HG02852 (cell line): Measurements from ENCODE around the gene PDAP1.
"Not testable (repeated sequence)": the region's sequence is repeated elsewhere in the genome, so short reads cannot be mapped to it uniquely, and the experiment has no call there.

ENCODE experiments used
- ATAC-seq: cut with Tn5 transposase; IDR thresholded peaks from one replicate; pipeline ENCODE4 v1.9.1; 2021; ENCODE audit warnings: mild to moderate bottlenecking, moderate library complexity; ENCODE audit not compliant: unreplicated experiment

Gene PDAP1

DNA sequence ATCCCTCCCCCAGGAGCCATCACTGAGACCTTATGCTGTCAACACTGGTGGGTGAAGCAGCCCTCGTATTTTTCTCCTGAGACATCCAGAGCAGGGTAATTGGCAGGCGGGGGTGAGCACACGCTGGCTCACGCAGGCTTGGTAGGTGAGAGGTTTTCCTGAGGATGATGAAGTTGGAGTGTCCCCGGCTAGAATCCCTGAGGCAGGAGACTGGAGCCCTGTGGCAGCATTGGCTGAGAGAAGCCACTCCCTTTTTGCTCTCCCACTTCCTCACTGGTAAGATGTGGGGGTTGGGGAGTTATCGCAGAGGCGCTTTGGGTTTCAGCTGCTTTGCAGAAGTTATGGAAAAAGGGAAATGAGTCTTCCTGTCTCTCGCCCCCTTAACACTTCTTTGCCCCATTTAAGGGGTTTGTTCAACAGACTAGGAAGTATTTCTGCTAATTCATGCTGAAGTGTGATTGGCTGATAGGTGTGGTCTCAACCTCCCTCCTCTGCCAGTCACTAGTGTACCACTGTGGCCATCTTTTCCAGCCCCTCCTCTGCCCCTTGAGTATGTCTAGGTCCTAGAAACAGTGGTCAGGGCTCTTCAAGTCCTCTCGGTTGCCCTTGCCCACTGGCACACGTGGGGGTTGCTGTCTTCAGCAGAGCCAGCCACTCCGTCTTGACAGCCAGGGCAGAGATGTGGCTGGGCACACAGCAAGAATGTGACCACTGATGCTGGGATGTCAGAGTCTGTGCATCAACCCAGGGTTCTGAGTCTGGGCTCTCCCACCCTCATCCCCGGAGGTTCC lies 28.2 kb downstream of the PDAP1 start:
- peak; percentile 31 for ATAC-seq

DNA sequence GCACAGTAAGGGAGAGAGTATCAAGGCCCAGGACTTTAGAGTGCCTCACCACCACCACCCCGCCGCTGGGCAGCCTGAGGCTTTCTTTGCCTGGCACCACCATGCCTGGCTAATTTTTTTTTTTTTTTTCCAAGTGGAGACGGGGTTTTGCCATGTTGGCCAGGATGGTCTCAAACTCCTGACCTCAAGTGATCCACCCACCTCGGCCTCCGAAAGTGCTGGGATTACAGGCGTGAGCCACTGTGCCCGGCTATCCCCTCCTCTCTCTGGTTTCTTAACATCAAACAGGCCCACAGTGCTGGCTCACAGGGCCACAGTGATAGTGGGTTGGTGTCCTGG lies 28.7 kb downstream of the PDAP1 start:
- not testable (repeated sequence) for ATAC-seq

DNA sequence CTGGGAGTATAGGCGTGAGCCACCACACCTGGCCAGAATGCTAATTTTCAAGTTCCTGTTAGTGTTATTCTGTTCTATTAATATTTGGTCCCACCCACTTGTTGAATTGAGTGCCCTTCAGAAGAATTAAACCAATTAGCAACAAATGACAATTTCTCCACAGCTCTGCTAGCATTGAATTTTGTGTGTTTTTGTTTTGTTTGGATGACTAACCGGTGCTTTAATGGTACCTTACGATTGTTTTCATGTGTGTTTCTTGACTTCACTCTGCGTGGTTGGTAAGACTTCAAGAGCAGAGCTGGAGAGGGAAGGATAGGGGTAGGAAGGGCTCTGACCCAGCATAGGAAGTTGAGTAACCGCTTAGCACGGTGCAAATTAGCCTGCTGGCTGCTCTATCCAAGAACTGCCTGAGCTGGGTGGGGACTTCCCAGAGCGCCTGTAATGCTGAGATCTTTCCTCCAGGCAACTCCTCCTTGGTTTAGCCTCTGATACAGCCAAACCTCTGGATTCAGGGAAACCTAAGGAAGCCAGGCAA lies 29.3 kb downstream of the PDAP1 start:
- ATAC-seq, result no peak

DNA sequence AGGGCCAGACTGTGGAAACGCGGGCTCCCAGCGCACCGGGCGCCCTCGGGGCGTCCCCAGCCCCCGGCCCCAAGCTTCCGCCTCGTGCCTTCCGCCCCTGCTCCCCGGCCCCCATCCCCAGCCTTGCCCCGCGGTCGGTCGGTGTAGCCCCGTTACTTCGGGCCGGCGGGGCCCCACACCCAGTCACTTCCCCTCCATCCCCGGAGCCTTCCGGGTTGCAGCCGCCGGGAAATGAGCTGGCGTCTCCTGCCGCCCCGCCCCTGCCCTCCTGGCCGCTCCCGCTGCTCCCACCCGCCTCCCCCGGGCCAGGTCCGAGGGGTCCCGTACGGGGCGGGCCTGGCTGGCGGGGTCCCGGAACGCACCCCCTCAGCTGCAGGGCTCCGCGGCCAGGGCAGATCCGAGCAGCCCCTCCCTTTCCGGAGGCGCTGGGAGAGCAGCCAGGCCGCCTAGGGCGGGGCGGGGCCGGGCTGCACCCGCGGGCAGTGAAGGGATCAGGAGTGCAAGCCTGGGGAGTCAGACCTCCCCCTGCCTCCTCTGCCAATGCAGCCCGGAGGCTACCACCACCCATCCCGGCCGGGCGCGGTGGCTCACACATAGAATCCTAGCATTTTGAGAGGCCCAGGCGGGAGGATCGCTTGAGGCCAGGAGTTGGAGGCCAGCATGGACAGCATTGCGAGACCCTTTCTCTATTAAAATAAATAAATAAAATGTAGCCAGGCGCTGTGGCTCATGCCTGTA lies 33.2 kb downstream of the PDAP1 start:
- ATAC-seq, result peak; percentile 40

DNA sequence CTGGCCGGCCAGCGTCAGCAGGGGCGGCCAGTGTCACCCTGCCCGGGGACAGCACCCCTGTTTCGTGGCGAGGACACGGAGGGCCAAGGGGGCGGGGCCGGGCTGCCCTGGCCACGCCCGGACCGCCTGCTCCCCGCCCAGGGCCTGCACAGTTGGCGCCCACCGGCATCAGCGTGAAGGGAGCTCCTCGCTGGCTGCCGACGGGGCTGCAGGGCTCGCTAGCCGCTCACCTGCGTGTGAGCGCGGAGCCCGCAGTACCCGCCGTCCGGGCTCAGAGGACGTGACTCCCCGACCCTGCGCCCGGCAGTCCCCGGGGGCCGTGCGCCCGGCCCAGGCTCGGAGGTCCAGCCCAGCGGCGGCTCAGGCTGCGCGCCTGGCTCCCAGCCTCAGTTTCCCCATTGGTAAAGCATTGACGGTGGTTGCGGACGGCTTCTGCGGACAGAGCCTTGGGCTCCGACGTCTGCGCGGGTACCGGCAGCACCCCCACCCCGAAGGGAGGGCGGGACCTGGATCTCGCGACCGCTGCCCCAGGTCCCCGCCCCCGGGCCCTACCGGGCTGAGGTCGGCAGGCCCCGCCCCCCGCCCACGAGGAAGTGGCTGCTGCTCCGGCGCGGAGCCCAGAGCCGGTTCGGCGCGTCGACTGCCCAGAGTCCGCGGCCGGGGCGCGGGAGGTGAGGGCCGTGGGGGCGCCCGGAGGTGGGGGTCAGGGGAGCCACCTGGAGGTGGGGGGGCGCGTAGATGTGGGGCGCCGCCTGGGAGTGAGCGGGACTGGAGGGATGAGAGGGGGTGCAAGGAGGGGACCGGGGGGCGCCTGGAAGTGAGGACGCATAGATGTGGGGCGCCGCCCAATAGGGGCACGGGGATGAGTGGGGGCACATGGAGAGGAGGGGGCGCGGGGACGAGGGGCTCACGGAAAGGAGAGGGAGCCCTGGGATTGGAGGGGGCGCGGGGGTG lies 34.0 kb downstream of the PDAP1 start, which contains the start of gene ARPC1B:
Gene ARPC1B, plus strand, starts transcription at position 620 of the 954 bp plus-strand sequence. CDS start 10,985 bp downstream, outside the sequence.
- ATAC-seq, result peak; percentile 64

DNA sequence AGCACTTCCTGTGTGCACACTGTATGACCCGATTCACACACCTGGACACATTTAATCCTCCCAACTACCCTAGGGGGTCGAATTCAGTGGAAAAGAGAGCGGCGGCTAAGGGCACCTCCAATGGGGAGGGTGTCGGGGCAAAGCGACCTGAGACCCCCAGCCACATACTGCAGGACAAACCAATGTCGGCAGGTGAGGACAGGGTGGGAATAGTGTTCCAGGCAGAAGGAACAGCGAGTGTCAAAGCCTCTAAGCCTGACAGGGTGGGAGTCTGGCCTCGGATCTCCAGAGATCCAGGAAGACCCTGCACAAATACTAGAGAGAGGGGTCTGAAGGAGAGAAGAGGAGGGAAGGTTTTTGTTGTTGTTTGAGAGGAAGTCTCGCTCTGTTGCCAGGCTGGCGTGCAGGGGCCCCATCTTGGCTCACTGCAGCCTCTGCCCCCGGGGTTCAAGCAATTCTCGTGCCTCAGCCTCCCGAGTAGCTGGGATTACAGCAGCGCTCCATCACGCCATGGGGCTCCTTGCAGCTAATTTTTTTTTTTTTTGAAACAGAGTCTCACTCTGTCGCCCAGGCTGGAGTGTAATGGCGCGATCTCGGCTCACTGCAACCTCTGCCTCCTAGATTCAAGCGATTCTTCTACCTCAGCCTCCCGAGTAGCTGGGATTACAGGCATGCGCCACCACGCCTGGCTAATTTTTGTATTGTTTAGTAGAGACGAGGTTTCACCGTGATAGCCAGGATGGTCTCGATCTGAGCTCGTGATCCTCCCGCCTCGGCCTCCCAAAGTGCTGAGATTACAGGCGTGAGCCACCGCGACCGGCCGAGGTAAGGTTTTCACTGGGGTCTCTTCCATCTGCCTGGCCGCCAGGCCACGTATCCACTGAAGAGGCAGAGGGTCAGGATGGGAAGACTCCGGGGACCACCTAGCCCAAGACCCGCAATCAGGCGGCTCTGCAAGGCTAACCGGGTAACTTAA lies 35.0 kb downstream of the PDAP1 start:
- ATAC-seq, result no peak

DNA sequence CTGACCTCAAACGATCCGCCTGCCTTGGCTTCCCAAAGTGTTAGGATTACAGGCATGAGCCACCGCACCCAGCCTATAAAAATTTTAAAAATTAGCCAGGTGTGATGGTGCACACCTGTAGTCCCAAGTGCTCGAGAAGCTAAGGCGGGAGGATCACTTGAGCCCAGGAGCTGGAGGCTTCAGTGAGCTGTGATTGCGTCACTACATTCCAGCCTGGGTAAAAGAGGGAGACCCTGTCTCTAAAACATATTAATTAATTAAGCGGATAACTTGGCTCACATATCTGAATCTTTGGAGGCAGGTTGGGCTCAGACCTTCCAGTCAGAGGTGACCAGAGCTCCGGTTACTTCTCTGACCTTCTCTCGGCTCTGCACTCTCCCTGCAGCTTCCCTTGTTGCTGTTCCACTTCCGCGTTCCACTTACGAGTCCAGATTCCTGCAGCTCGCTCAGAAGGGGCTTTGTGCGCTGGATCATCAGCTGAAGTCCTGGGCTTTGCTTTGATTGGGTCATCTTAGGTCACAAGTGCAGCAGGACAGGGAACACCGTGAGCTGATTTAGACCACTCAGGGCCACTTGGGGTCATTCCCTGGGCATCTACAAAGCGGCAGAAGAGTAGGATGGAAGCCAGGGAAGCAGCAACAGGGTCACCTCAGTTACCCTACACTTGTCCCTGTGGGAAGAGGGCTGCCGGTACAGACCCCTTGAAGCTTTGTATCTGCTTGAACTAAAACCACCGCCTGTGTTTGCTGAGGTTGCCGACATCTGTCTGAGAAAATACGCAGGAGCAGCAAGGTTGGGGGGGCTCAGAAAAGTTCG lies 35.9 kb downstream of the PDAP1 start:
- no peak for ATAC-seq

DNA sequence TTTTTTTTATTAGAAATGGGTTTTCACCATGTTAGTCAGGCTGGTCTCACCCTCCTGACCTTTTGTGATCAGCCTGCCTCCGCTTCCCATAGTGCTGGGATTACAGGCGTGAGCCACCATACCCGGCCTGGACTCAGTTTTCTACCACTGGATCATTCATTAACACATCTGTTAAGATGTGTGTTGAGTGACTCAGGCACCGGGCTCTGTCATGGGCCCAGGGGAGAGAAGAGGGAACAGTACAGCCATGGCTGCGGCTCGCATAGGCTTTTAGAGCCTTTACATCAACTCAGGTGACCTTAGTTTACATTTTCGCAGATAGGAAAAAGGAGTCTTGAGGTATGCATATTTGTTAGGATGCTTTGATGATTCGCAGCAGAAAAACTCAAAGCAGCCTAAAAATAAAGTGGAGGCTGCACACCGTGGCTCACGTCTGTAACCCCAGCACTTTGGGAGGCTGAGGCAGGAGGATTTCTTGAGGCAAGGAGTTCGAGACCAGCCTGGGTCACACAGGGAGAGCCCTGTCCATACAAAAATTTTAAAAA lies 36.9 kb downstream of the PDAP1 start:
- ATAC-seq, result no peak

DNA sequence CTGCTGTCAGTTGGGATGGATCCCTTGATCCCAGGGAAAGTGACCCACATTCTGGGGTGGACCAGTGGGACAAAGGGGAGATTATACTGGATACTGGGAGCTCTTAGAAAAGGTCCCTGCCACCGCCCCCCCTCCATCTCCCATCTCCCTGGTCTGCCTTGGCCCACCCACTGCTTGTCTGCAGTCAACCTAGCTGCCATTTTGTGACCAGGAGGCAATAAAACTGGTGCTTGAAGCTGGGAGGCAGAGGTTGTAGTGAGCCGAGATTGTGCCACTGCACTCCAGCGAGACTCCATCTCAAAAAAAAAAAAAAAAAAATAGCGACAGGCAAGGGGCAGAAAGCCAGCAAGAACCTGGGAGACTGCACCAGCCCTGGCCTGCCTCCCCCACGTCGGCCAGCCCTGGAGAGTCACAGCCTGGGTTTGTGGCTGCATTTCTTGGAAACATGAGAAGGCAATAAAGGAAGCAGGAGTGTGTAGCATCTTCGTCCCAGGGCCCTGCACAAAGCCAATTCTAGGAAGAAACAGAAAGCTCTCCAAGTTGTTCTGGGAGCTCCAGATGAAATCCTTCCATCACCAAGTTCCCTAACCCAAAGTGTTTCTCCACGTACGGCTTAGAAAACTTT lies 38.5 kb downstream of the PDAP1 start:
- no peak for ATAC-seq

DNA sequence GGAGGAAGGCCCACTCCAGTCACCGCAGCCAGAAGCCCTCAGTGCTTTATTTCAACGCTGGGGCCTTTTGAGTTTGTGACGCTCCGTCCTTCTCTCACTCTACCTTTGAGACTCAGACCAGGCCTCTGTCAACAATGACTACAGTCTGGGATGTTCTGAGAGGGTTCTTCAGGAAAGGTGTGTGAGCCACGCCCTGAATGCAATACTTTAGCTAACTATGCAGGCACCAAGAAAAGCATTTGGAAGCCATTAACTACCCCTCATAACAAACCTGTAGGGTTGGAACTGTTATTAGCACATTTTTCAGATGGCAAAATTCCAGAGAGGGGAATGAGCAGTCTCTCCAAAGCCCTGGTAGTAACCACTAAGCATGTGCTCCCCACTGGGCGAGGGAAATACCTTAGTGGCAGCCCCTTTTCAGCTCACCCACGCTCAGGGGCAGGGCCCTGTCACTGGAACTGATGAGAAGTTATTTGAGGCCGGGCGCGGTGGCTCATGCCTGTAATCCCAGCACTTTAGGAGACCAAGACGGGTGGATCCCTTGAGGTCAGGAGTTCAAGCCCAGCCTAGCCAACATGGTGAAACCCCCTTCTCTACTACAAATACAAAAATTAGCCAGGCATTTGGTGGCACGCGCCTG lies 39.5 kb downstream of the PDAP1 start:
- no peak for ATAC-seq

DNA sequence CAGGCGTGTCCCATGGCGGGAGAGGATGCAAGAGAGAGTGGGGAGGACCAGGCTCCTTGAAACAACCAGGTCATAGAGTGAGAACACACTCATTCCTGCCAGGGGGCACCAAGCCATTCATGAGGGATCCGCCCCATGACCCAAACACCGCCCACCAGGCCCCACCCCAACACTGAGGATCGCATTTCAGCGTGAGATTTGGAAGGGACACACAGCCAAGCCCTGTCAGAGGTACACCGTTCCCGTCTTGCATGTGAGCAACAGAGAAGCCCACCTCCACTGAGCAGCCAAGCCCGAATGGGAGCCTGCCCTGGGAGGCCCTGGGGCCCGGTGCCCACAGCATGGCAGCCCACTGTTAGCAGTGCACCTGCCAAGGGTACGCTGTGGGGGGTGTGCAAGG lies 41.8 kb downstream of the PDAP1 start:
- ATAC-seq, result no peak

DNA sequence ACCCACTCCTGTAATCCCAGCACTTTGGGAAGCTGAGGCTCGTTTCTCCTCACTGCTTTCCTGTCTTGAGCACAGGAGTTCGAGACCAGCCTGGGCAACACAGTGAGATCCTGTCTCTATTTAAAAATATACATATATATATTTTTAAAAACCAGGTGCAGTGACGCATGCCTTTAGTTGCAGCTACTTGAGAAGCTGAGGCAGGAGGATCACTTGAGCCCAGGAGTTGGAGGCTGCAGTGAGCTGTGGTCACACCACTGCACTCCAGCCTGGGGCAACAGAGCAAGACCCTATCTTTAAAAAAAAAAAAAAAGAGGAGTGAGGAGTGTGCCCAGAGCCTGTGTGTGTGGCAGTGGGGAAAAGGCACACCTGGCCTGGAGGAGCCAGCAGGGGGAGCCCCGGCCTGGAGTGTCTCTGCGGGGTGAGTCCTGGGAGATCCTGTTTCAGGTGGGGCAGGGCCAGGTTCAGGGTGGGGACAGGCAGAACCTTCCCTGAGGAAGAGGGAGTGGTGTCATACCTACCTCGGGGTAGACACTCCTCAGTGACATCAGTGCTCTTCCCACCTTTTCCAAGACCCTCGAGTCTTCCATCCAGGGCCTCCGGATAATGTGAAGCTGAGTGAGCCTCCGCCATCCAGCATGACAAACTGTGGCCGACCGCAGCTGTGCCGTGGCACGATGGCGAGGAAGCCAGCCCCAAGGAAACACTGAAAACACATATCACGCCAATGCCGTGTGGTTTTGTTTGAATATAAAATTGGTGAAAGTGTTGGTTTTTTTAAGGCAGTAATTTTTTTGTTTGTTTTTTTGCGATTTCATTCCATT lies 42.9 kb downstream of the PDAP1 start:
- ATAC-seq, result no peak

DNA sequence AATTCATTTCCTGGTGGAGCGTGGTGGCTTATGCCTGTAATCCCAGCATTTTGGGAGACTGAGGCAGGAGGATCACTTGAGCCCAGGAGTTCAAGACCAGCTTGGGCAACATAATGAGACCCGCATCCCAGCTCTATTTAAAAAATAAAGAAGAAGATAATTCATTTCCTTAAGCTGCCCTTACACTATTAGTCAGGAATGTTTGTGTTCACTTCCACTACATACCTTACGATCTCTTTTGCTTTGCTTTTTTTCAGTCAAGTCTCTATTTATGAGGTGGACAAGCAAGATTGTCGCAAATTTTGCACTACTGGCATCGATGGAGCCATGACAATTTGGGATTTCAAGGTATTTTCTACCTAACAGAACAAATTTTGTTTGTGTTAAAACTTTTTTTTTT lies 45.1 kb downstream of the PDAP1 start:
- ATAC-seq, result no peak

DNA sequence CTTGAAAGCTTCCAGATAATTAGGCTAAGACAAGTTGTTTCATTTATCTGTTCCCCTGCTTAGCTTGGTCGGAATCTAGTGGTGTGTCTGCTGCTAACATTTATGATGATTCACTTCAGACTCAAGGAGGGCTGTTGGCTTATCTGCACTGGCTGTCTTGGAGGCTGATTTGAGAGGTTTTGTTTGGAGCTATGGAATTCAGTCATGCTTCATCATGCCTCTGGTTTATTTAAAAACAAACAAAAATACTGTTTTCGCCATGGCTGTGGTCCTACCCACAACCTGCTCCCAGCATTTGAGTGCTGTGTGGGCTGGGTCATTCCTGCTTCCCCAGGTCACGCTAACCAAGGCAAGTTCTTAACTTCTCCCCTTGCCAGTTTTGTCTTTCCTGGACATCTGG lies 45.6 kb downstream of the PDAP1 start:
- no peak for ATAC-seq

DNA sequence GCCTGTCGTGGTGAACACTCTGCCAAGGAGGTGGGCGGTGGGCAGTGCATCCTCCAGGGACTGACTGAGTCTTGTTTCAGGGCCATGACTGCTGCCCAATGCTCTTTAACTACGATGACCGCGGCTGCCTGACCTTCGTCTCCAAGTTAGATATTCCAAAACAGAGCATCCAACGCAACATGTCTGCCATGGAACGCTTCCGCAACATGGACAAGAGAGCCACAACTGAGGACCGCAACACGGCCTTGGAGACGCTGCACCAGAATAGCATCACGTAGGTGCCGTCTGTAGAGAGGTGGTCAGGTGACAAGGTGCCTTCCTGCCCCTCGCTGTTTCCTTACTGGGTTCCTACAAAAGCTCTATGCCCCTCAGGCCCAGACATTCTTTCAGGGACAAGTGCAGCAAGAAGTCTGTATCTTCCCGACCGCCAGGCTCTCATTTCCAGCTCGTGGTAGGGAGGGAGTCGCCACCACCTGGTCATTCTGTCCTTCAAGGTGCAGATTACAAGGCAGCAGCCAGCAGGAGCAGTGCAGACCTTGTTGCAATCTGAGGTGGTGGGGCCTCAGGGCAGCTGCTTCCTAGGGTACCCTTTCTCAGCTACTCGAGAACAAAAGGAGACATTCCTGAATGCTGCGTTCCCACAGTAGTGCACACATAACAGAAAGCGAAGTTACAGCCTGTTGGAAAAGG lies 48.8 kb downstream of the PDAP1 start:
- no peak for ATAC-seq

DNA sequence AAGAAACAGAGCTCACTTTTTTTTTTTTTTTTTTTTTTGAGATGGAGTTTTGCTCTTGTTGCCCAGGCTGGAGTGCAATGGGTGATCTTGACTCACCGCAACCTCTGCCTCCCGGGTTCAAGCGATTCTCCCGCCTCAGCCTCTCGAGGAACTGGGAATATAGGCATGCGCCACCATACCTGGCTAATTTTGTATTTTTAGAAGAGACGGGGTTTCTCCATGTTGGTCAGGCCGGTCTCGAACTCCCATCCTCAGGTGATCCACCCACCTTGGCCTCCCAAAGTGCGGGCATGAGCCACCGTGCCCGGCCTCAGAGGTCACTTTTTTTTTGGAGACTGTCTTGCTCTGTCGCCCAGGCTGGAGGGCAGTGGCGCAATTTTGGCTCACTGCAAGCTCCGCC lies 49.9 kb downstream of the PDAP1 start:
- not testable (repeated sequence) for ATAC-seq
